GM20431 (cell line): ENCODE measurements around the gene NID1.
"Not testable (repeated sequence)": the region's sequence is repeated elsewhere in the genome, so short reads cannot be mapped to it uniquely, and the experiment has no call there.

Experiments
- in situ Hi-C: fragments of 300-500 bp; cut with MseI, MboI; formaldehyde crosslinking; loops from one replicate; pipeline ENCODE4 v1.15.0; 2020; ENCODE audit warnings: low sequenced_read_pairs; ENCODE audit not compliant: unreplicated experiment

The NID1 gene

DNA sequence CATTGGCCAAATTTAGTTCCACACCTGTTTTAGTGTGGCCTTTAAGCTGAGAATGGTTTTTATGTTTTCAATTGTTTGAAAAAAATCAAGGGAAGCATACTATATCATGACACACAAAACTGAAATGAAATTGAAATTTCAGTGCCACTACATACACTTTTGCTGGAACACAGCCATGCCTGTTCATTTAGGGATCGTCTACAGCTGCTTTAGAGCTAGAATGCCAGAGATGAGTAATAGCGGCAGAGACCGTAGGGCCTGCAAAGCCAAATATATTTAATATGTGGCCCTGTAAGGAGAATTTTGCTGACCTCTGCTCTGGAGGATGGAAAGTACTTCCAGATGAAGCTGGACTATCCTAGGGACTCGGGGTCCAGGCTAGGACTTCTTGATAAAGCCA lies 135.7 kb downstream of the NID1 start:
- in situ Hi-C loops: no loop called here

DNA sequence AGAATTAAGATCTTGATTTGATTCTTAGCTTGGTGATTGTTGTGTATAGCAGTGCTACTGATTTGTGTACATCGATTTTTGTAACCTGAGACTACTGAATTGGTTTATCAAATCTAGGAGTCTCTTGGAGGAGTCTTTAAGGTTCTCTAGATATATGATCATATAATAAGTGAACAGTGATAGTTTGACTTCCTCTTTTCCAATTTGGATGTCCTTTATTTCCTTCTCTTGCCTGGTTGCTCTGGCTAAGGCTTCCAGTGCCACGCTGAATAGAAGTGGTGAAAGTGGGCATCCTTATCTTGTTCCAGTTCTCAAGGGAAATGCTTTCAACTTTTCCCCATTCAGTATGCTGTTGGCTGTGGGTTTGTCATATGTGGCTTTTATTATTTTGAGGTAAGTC lies 136.7 kb downstream of the NID1 start:
- in situ Hi-C loops: no loop called here

DNA sequence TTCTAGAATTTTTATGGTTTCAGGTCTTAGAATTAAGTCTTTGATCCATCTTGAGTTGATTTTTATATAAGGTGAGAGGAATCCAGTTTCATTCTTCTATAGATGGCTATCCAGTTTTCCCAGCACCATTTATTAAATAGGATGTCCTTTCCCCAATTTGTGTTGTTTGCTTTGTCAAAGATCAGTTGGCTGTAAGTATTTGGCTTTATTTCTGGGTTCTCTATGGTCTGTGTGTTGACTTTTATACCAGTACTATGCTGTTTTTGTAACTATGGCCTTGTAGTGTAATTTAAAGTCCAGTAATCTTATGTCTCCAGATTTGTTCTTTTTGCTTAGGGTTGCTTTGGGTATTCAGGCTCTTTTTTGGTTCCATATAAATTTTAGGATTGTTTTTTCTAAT lies 137.3 kb downstream of the NID1 start:
- in situ Hi-C loops: not testable (repeated sequence)
